Activated effector memory CD4-positive, alpha-beta T cell treated with anti-CD3 and anti-CD28 coated beads, Interleukin-2, amount 50 U/mL, for 16 hours (primary cell): ENCODE results near the gene MEA1.

Experiments used
- DNase-seq: peaks from one replicate; pipeline ENCODE4 v3.0.0-alpha.2; 2020

The MEA1 gene

GRCh38 chr6:42969431-42969830 lies 44.3 kb downstream of the MEA1 start:
- DNase-seq, result no peak

- no peak for DNase-seq
Measured at GRCh38 chr6:42968783-42969182, 45.0 kb downstream of the MEA1 start.

GRCh38 chr6:42968126-42968701 lies 45.5 kb downstream of the MEA1 start:
- no peak for DNase-seq

GRCh38 chr6:42967228-42967627 lies 46.5 kb downstream of the MEA1 start:
- DNase-seq, result no peak

GRCh38 chr6:42966571-42966970 lies 47.2 kb downstream of the MEA1 start:
- DNase-seq, result no peak

- peak; percentile 67 for DNase-seq
Measured at GRCh38 chr6:42963855-42964605, 49.7 kb downstream of the MEA1 start.

- no peak for DNase-seq
Measured at GRCh38 chr6:42963179-42963854, 50.4 kb downstream of the MEA1 start.

- no peak for DNase-seq
Measured at GRCh38 chr6:42962502-42963178, 51.1 kb downstream of the MEA1 start.

- no peak for DNase-seq
Measured at GRCh38 chr6:42962096-42962495, 51.6 kb downstream of the MEA1 start.
